Body of pancreas (tissue), 4 donors: Measurements from ENCODE around the gene RAMP1.

Source experiments
- CTCF ChIP-seq, 7 experiments: fragments of 450-650 bp in 4 of 7; fragments of 200-600 bp in 3 of 7; sonication (generic) in 3 of 7; IDR thresholded peaks; one replicate each; pipeline ENCODE4 v1.5.1; 2016 to 2019; ENCODE audit warnings: antibody characterized with exemption in 7 of 7
- POLR2A ChIP-seq, 3 donors: fragments of 450-650 bp; IDR thresholded peaks; one replicate each; pipeline ENCODE4 v1.6.1; 2016; ENCODE audit warnings: antibody characterized with exemption in 3 of 3, mild to moderate bottlenecking in 2 of 3

- no peak for TF ChIP-seq CTCF (IDR thresholded peaks at IDR 0.05)
- TF ChIP-seq POLR2A (IDR thresholded peaks at IDR 0.05) = no peak
Observed at GRCh38 chr2:237922641-237923361, 63.4 kb downstream of the RAMP1 start.
